ENCODE results near the gene ACACA. TPM values are rescaled to one million over a fixed set of nuclear protein-coding genes. Genes with fewer than 3 reads are reported as not detected.
A peak's percentile ranks its signal among the peaks of the same experiment; 100 is the strongest.

ACACA gene
- total and polyA plus RNA-seq, 9 of the 15 experiments (the other 6 are each of a cell fraction or from before 2014, with no cell fraction given) = 35.9 to 135 (median 88.4) TPM

GRCh38 chr17:37041932-37042331 lies 364.7 kb downstream of the ACACA start:
- in situ Hi-C loops (cut with MboI) = no loop called here
- Histone ChIP-seq H3K4me1 (replicated peaks in 1 of 2; ENCODE audit: control insufficient read depth in 2 of 2, insufficient read depth in 2 of 2, low read length in 2 of 2) (no peaks in the 10 kb centered on the region), H3K9me3 (replicated peaks; ENCODE audit: control insufficient read depth, insufficient read depth, low read depth, low read length) (no peaks in the 10 kb centered on the region), H4K20me1 (replicated peaks; ENCODE audit: control insufficient read depth, insufficient read depth, low read length) (no peaks in the 10 kb centered on the region; the same call in 1 of the 2 replicates), H3K79me2 (ENCODE audit: control insufficient read depth, insufficient read depth, low read length) (no peaks in the 10 kb centered on the region), H3K4me2 (ENCODE audit: insufficient read depth, low read length) (no peak overlapping the region), H3K36me3 (ENCODE audit: control insufficient read depth, insufficient read depth, low read length) (peaks cover 33% of the 10 kb centered on the region), H3K27ac (ENCODE audit: extremely low read depth, low read depth, low read length) (no peak overlapping the region), H2AFZ (ENCODE audit: low read depth, low read length) (no peak overlapping the region), H3K27me3 (ENCODE audit: control insufficient read depth in 2 of 2, insufficient read depth in 2 of 2, low read length in 2 of 2) (no peaks in the 10 kb centered on the region), H3K4me3 (no peak overlapping the region), H3K9ac (ENCODE audit: insufficient read depth in 1 of 2, low read depth in 2 of 2, low read length in 2 of 2) (no peak overlapping the region), H3K9me1 (ENCODE audit: control insufficient read depth, insufficient read depth, low read length) (no peaks in the 10 kb centered on the region)
- ATAC-seq (no peak), DNase-seq (ENCODE audit: extremely low read depth in 1 of 4, low spot score in 3 of 4) (no peak), FAIRE-seq (no peak)
- ChIA-PET POLR2A (no interaction called here), CTCF (ENCODE audit: low intra/inter-chr PET ratio) (no interaction called here)
- intact Hi-C loops (cut with micrococcal nuclease) = loop anchor here (10.0 kb wide), 1 partner anchor 147 kb away; no protein-coding TSS in a partner anchor
- peak; percentile 70 for TF ChIP-seq C11orf30 (IDR thresholded peaks at IDR 0.05; ENCODE audit: low read depth)
- peak; percentile 90 for TF ChIP-seq ZNF316 (IDR thresholded peaks at IDR 0.05)
- no peak for TF ChIP-seq ZBTB7A (IDR thresholded peaks at IDR 0.05; ENCODE audit: borderline replicate concordance, control insufficient read depth, low read depth, low read length)
- no peak for TF ChIP-seq KAT2B (IDR thresholded peaks at IDR 0.05; ENCODE audit: low read depth, low read length)
- BruUV-seq (replicated peaks) = no TSS peak

- no peak for TF ChIP-seq FOXA1 (IDR thresholded peaks at IDR 0.05; ENCODE audit: borderline replicate concordance)
- no peak for TF ChIP-seq E2F6 (IDR thresholded peaks at IDR 0.05; ENCODE audit: borderline replicate concordance in 1 of 2, extremely low read depth in 1 of 2, insufficient read depth in 1 of 2, insufficient read length in 1 of 2, low read depth in 1 of 2, low read length in 1 of 2, poor library complexity in 1 of 2, severe bottlenecking in 1 of 2)
- TF ChIP-seq SMAD4 (CRISPR knock-in tag; conservative IDR thresholded peaks at IDR 0.05) = no peak
- TF ChIP-seq CEBPZ (IDR thresholded peaks at IDR 0.05; ENCODE audit: borderline replicate concordance, low read depth, low read length) = no peak
- no peak for TF ChIP-seq PPARD (CRISPR knock-in tag; IDR thresholded peaks at IDR 0.05)
- TF ChIP-seq EZH2 (IDR thresholded peaks at IDR 0.05; ENCODE audit: borderline replicate concordance, low read depth, low read length) = no peak
- no peak for TF ChIP-seq MBD2 (IDR thresholded peaks at IDR 0.05; ENCODE audit: borderline replicate concordance, low read depth)
- TF ChIP-seq ZNF699 (CRISPR knock-in tag; IDR thresholded peaks at IDR 0.05; ENCODE audit: insufficient replicate concordance) = no peak
- Histone ChIP-seq H2AFZ (ENCODE audit: low read depth, low read length) (no peak overlapping the region), H3K4me1 (replicated peaks in 1 of 2; ENCODE audit: control insufficient read depth in 2 of 2, insufficient read depth in 2 of 2, low read length in 2 of 2) (no peaks in the 10 kb centered on the region), H3K27me3 (ENCODE audit: control insufficient read depth in 2 of 2, insufficient read depth in 2 of 2, low read length in 2 of 2) (no peaks in the 10 kb centered on the region), H3K27ac (ENCODE audit: extremely low read depth, low read depth, low read length) (no peak overlapping the region), H3K9me1 (ENCODE audit: control insufficient read depth, insufficient read depth, low read length) (no peaks in the 10 kb centered on the region), H4K20me1 (replicated peaks; ENCODE audit: control insufficient read depth, insufficient read depth, low read length) (no peaks in the 10 kb centered on the region), H3K79me2 (ENCODE audit: control insufficient read depth, insufficient read depth, low read length) (no peaks in the 10 kb centered on the region), H3K4me3 (no peak overlapping the region), H3K9me3 (replicated peaks; ENCODE audit: control insufficient read depth, insufficient read depth, low read depth, low read length) (no peaks in the 10 kb centered on the region), H3K4me2 (ENCODE audit: insufficient read depth, low read length) (no peak overlapping the region), H3K9ac (ENCODE audit: insufficient read depth in 1 of 2, low read depth in 2 of 2, low read length in 2 of 2) (no peak overlapping the region), H3K36me3 (ENCODE audit: control insufficient read depth, insufficient read depth, low read length) (peaks cover 27% of the 10 kb centered on the region)
- no peak for ATAC-seq
- ChIA-PET POLR2A (interaction anchor here (0.5 to 1.4 kb wide), 2 partner anchors 13 to 379 kb away, joined by 3 read pairs; no protein-coding TSS in a partner anchor), CTCF (ENCODE audit: low intra/inter-chr PET ratio) (no interaction called here)
- in situ Hi-C loops (cut with MboI) (no loop called here), intact Hi-C loops (cut with micrococcal nuclease) (no loop called here)
- FAIRE-seq = no peak
- no peak for DNase-seq (ENCODE audit: extremely low read depth in 1 of 4, low spot score in 3 of 4)
- no TSS peak for BruUV-seq (replicated peaks)
- 68% methylated on average over 6 of the region's 6 CpGs for WGBS (ENCODE audit: insufficient coverage, low coverage, missing lambda C conversion rate)
Observed at GRCh38 chr17:37039269-37039668, 367.4 kb downstream of the ACACA start.

Data from K562 (cell line).